ENCODE data around the gene SLC50A1.

SLC50A1 gene

DNA sequence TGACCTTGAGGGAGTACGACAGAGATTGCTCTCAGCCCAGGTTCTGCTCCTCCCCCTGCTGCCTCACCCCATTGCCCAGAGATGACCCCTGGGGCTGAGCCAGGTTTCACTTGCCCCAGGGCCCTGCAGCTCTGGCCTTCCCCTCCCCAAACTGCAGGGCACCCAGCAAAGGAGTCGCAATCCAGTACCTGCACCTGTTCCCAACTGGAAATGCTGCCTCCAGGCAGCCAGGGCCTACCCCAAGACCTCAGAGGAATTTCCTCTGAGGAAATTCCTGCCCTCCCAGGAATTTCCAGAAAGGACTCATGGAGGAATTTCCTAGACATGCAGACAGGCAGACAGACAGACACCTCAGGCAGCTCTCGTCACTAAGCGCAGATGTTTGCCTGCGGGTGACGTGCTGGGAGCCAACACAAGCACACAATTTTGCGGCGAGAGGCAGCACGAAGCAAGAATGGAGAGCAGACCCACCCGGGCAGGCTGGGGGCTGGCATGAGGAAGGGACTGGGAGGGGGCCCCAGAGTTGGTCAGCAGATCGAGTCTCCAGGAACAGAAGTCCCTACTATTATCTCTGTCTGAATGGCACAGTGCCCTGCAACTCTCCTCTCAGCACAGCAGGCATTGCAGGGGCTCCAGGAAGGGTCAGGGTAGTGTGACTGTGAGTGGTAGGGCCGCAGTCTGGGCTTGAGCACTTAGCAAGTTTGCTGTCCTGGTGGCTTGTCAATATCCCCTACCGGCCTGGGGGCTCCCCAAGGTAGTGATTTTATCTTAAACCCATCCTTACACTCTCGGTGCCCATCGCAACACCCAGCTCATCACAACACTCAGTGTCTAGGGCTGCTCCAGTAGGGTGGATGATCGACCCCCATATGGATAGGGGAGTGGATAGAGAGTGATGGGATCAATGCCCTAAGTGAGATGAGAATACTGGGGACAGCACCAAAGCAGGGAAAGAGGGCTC lies 10.9 kb upstream of the SLC50A1 start:
- no peak for DNase-seq (ENCODE audit: low read depth)
- no peak overlapping the region for H3K4me3 ChIP-seq (ENCODE audit: low read depth, low read length)
- TF ChIP-seq, protein P1, sequence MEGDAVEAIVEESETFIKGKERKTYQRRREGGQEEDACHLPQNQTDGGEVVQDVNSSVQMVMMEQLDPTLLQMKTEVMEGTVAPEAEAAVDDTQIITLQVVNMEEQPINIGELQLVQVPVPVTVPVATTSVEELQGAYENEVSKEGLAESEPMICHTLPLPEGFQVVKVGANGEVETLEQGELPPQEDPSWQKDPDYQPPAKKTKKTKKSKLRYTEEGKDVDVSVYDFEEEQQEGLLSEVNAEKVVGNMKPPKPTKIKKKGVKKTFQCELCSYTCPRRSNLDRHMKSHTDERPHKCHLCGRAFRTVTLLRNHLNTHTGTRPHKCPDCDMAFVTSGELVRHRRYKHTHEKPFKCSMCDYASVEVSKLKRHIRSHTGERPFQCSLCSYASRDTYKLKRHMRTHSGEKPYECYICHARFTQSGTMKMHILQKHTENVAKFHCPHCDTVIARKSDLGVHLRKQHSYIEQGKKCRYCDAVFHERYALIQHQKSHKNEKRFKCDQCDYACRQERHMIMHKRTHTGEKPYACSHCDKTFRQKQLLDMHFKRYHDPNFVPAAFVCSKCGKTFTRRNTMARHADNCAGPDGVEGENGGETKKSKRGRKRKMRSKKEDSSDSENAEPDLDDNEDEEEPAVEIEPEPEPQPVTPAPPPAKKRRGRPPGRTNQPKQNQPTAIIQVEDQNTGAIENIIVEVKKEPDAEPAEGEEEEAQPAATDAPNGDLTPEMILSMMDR (IDR thresholded peaks at IDR 0.05; ENCODE audit: control insufficient read depth, extremely low read depth, insufficient read depth): no peak

DNA sequence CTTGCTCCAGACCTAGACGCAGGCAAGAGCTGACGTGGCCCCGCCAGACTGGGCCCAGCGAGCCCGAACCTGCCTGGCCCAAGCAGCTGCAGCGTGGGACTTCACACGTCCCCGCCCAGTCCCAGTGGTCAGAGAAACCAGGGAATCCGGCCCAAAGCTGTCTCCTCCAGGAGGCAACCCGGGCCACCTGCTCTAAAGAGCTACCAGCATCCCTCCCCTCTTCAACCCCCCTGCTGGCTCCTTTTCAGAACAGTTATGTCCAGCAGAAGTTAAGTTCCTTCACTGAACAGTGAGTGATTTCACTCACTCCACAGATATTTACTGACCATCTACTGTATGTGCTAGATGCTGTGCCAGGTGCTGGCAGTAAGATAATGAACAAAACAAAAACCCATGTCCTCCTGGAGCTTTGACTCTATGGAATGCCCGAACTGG lies 10.1 kb upstream of the SLC50A1 start:
- DNase-seq (ENCODE audit: low read depth): no peak
- TF ChIP-seq, protein P1 (IDR thresholded peaks at IDR 0.05; ENCODE audit: control insufficient read depth, extremely low read depth, insufficient read depth): no peak
- H3K4me3 ChIP-seq (ENCODE audit: low read depth, low read length): no peak overlapping the region

DNA sequence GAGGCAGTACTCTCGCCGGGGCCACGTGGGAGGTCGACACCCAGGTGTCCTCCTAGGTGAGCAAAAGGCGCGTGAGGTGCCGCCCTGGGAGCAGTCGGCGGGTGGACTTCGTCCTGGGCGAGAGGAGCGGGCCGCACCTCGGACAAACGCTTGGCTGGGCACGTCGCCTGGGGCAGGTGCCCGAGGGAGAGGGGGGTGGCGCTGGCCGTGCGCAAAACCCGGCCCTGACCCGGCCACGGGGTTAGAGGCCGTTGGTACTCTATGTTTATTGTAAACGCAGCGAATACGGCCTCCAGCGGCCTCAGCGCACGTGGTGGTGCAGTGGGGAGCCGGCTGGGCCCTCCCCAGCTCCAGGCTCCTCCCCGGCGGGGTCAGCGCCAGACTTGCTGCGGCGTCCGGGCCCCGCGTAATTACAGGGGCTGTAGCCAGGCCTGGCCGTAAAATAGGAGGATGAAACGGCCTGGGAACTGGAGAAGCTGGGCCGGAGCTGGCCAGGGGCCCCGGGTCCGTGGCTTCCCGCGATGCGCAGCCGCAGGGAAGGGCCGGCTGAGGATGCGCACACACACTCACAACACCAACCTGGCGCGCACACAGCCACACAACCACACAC lies 9.6 kb upstream of the SLC50A1 start:
- peak; percentile 72 for DNase-seq (ENCODE audit: low read depth)
- peak overlapping the region; percentile 88 for H3K4me3 ChIP-seq (ENCODE audit: low read depth, low read length)
- TF ChIP-seq, protein P1 (IDR thresholded peaks at IDR 0.05; ENCODE audit: control insufficient read depth, extremely low read depth, insufficient read depth): no peak

DNA sequence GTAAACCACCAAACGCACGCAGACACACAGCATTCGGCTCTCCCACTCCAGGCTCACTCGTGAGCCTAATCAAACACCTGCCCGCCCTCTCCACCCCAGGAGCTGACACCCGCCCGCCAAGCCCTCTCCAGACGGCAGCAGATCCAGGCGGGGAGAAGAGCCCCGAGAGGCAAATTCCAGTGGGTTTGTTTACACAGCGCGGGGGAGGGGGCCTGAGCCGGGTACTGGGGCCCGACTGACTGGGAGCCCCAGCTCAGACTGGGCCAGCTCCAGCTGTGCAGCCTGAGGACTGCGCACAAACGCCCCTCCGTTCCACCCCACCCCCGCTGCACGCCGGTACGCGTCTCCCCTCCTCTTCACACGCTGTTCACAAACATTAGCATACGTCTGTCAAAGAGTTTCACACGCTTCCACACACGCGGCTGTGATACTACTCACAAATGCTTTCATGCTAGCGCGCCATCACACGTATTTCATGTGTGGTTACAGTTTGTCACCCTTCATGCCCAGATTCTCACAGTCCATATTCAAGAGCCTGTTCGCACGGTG lies 9.0 kb upstream of the SLC50A1 start:
- H3K4me3 ChIP-seq (ENCODE audit: low read depth, low read length): peak overlapping the region; percentile 88
- TF ChIP-seq, protein P1 (IDR thresholded peaks at IDR 0.05; ENCODE audit: control insufficient read depth, extremely low read depth, insufficient read depth): peak; percentile 9; the same call in 1 of the 2 replicates
- no peak for DNase-seq (ENCODE audit: low read depth)

DNA sequence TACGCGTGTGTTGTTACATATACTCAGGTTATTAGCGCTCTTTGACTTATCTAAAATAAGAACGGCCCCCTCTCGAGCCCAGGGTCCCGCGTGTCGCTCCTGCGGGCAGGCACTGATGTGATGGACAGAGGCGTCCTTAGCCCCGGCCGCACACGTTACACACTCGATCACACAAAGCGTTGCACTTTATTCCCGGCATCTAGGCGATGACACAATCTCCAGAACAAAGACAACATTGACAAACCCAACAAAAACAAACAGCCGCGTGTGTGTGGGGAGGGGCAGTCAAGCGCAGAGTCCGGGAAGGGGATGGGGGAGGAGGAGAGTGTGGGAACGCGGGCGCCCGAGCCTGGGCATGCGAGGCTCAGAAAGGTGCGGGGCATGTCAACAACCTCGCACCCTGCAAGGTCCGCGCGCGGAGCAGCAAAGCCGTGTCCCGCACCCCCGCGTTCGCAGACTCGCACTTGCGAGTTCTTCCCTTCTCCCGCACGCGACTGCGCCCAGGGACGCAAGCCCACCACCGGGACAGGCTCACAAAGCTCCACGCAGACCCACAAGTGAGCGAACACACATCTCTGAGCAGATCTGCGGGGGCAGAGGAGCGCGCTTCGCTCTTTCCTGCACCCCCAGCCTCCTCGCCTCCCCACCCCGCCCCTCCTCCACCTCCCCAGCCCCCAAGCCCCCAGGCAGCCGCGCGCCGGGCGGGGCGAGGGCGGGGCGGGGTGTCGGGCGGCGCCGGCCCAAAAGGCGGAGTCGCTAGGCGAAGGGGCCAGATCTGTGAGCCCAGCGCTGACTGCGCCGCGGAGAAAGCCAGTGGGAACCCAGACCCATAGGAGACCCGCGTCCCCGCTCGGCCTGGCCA lies 8.3 kb upstream of the SLC50A1 start, which contains the start of gene EFNA1:
TSS of gene EFNA1 (plus strand) at position 772 of the 862 bp plus-strand sequence. CDS start 102 bp downstream, outside the sequence.
- TF ChIP-seq, protein P1 (IDR thresholded peaks at IDR 0.05; ENCODE audit: control insufficient read depth, extremely low read depth, insufficient read depth): no peak
- H3K4me3 ChIP-seq (ENCODE audit: low read depth, low read length): peak within 1 kb of the TSS; percentile 88
- peak; percentile 88 for DNase-seq (ENCODE audit: low read depth)

Measured in LNCaP clone FGC (cell line).